HG03064 (cell line): ENCODE data around the gene CDT1.
"Not testable (repeated sequence)": the region's sequence is repeated elsewhere in the genome, so short reads cannot be mapped to it uniquely, and the experiment has no call there.

Experiments used
- ATAC-seq: cut with Tn5 transposase; IDR thresholded peaks from one replicate; pipeline ENCODE4 v1.9.1; 2021; ENCODE audit warnings: low read depth; ENCODE audit not compliant: unreplicated experiment

The CDT1 gene

DNA sequence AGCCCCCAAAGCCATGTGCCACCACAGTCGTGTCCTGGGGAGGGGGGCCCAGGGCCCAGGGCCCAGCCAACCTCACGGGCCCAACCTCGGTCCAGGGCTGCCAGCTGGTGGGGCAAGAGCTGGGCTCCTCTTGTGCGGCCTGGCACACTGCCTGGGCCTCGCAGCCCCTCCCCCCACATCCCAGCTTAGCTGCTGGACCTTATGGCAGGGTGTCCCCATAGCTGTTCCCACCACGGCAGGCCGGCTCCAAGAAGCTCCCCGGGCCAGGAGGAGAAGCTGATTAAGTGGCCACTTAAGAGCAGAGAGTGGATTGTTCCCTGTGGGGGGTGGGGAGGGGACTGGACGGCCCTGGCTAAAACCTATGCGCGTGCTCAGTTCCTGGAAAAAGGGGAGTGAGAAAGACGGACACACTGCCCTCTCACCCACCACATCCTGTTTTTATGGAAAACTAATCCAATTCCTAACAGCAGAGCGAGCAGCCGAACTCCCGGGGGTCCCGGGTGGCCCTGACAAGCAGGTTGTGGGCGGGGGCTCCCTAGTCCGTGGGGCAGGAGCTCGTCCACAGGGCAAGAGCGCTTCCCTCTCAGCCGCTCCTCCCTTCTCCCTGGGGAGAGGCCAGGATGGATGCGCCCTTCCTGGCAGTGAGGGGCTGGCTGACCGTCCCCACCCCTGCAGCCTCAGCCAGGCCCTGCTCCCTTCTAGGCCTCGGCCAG lies 35.4 kb upstream of the CDT1 start:
- no peak for ATAC-seq

DNA sequence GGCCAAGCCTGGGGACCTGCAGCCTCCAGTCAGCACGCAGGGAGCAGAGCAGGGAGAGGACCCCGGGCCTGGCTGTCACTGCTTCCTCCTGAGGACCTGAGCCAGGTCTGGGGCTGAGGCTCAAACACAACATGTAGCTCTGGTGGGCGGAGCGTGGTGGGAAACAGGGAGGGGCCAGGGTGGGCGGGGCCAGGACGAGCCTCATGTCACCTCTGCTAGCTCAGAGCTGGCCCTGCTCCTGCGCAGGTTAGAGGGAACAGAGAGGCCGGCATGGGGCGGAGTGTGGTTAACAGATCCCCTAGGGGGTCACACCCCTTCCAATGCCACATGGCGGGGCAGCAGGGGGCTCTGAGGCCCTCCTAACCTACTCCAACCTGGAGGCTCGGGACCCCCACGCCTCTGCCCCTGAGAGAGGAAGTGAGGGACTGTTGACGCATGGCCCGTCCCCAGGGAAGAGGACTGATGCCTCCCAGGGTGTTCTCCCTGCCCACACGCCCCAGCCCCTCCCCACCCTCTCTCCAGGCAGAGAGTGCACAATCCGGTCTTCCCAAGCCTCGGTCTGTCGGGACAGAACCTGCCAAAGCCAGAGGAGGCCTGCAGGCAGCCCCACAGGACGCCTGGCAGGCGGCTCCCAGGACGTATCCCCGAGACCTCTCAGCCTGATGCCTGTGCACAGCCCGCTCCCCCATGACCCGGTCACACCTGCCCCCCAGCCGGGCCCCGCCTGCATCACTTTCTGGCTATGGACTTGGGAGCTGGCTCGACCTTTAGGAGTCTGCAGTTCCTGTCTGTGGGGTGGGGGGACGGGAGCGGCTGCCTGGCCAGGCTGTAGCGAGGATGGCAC lies 33.8 kb upstream of the CDT1 start:
- ATAC-seq, result no peak

DNA sequence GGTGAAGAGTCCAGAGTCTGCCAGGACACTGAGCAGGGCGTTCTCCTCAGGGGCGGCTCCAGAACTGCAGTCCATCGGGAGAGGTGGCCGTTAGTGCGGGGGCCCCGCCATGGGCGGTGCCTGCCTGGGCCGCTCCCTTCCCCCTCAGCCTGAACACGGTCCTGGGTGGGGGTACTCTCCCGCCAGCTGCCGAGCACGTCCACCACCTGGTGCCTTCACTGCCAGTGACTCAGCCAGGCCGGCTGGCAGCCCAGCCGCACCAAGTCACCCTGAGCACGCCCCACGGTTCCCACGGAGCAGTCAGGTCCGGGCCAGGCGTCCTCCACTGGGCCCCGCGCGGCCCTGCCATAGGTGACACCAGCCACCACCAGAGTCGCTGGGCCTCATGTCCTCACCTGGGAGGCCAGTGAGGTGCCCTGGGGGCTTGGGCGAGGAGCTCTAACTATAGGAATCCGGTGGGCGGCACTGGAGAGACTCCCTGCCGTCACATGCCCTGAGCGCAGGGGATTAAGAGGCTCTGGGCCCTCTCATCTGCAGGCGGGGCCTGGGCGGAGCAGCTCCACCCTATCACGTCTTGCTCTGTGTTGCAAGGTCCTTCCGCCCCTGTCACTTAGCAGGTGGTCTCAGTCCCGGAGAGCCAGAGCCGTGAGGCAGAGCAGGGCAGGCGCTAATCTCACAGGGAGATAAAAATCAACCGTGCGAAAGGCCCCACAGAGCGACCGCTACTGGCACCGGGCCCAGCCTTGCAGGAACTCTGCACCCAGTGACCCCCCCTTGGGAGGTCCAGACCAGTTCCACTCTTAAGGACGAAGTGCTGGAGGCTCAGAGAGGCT lies 32.9 kb upstream of the CDT1 start:
- ATAC-seq, result no peak

DNA sequence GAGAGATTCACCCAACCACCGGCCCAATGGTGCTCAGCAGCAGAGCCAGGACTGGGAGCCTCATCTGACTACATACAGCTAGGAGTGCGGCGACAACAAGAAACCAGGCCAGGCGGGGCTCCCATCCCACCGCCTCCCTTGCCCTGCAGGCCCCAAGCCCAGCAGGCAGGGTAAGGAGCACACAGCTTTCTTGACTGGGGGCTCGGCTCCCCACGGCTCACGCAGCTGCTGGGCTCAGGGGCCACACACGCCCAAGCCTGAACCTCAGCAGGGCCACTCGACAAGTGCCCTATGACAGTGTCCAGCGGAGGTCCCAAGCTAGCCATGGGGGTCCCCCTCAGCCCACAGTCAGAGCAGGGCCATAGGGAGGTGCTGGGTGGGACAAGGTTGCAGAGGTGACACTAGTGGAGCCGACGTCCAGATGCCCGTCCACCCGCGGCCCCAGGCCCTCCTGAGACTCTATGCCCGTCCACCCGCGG lies 32.3 kb upstream of the CDT1 start:
- ATAC-seq, result no peak

DNA sequence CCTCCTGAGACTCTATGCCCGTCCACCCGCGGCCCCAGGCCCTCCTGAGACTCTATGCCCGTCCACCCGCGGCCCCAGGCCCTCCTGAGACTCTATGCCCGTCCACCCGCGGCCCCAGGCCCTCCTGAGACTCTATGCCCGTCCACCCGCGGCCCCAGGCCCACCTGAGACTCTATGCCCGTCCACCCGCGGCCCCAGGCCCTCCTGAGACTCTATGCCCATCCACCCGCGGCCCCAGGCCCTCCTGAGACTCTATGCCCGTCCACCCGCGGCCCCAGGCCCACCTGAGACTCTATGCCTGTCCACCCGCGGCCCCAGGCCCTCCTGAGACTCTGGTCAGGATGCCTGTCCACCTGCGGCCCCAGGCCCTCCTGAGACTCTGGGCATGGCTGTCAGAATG lies 31.8 kb upstream of the CDT1 start:
- ATAC-seq, result not testable (repeated sequence)

DNA sequence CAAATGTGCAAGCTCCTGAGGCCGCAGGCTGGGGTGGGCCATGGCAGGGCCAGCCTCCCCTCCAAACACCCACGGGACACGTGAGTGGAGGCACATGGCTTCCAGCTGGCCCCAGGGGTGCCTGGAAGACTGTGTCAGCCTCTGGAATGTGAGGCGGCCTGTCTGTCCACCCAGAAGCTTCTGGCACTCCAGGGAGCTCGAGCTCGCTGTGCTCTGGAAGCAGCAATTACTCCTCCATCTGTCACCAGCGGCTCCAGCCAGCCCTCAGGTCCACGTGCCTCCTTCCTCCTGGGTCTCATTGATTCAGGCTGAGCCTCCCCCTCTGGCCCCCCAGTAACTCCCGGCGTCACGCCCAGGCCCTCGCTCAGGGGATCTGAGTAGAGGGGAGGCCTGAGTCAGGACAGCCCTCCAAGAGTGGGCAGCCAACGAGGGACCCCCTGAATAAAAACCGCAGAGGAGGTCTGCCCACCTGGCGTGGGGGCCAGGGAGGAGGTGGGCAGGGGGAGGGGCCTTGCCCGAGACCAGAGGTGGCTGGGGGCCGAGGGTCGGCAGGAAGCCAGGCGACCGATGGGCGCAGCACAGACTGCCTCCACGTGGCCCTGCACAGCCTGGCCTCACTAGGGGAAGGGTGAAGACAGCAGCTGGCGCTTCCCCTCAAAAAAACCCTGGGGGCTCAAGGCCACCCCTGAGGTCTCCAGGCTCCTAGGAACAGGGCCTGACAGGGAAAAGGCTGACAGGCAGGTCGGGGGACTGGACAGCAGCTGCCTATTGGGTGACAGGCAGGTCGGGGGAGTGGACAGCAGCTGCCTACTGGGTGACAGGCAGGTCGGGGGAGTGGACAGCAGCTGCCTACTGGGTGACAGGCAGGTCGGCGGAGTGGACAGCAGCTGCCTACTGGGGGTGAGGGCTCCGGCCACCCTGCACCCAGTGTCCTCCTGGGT lies 30.4 kb upstream of the CDT1 start:
- ATAC-seq, result no peak

DNA sequence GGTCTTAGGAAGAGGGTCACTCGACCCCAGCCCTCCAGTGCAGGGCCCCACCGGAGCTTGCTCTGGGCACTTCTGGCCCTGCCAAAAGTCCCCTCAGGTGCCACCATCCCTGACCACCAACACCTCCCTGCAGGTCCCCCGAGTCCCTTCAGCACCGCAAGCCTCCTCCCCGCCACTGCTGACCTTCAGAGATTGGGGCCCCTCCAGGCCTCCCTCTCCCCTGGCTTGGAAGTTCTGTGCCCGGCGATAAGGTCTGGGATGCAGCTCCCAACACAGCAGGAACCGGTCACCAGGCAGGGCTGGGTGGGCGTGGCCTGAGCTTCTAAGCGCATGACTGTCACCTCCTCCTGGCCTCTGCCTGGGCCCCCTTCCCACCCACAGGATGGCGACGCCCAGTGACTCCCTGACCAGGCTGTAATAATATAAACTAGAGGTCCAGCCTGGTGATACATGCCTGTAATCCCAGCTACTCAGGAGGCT lies 29.7 kb upstream of the CDT1 start:
- no peak for ATAC-seq

DNA sequence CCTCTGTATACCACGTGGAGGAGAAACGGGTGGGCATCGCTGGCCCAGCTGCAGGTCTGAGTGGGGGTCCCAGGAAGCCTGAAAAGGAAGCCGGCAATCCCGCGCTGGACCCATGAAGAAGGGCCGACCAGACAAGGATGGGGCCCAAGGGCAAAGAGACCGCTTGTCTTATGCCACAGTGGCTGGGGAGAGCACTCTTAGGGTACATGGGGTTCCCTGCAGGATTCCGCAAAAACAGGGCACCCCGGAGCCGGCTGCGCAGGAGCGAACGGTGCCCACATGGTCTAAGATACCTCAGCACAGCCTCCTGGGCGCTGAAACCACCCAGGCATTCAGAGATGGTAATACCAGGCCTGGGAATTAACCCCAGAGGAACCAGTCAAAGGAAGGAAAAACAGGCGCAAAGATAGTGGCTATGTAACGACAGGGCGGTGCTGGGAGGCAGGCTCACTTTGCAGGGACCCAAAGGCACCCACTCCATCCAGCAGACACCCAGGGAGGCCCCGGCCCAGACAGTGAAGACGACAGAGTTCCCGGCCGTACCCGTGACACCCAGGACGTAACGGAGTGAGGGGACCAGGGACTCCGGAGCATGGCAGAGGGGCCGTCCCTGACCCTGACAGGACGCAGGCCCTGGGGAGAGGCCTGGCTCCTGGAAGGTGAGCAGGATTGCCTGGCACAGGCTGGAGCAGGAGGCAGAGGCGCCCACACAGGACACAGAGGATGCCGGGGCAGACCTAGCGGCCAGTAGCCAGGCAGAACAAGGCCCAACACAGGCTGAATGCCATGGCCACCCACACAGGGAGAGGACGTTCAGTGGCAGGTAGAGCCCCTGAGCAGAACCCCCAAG lies 28.8 kb upstream of the CDT1 start:
- no peak for ATAC-seq

DNA sequence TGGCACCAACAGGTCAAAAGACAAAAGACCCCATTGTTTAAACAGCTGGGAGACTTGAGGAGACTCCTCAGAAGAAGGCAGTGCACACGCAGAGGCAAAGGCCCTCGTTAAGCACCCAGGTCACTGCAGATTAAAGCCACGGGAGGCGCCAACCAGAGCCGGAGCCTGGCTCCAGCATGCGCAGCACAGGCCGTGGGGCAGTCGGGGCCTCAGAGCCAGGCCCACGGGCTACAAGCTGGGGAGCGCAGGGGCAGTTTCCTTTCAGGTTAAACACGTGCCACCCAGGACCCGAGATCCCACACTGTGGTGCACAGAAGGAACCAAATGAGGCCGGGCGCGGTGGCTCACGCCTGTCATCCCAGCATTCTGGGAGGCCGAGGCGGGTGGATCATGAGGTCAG lies 27.8 kb upstream of the CDT1 start:
- ATAC-seq, result no peak

DNA sequence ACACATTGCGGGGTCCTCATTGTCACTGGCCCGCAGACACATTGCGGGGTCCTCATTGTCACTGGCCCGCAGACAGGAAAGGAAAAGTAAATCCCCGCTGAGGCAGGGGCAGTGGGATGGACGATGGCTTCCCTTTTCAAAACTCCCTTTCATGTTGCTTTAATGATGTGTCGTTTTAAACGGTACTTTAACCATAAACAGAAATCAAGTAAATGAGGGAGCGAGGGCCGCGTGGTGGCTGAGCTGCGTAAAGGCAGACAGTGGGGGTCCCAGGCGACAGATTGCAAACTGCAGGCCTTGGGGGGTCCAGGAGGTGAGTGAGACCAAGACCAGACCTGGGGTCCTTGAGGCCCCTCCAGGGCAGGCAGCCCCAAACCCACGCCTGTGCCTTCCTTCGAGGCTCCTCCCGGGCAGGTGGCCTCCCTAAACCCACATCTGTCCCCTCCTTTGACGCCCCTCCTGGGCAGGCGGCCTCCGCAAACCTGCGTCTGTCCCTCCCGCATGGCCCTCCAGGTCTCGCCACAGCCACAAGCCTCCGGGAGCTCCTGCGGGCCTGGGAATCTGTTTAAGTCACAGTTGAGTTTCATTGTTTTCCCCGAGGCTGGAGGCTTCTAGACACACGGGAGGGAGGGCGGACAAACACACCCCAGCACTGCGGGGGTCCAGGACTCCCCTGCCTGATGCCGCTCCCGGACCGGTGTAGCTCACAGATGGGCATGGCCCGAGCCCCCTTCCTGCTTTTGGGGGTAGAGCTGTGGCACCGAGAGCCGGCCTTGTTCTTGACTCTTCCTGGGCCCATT lies 25.9 kb upstream of the CDT1 start:
- ATAC-seq, result no peak

DNA sequence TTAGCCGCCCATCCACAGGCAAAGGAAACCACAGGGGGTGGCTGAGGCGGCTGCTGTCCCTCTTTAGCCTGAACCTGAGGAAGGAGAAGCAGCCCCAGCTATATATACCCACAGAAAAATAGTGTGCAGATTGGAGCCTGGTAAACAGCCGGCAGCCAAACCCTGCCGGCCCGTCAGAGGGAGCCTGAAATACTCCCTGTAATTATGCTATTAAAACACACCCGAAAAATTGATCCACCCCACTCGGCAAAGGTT lies 25.4 kb upstream of the CDT1 start:
- no peak for ATAC-seq

DNA sequence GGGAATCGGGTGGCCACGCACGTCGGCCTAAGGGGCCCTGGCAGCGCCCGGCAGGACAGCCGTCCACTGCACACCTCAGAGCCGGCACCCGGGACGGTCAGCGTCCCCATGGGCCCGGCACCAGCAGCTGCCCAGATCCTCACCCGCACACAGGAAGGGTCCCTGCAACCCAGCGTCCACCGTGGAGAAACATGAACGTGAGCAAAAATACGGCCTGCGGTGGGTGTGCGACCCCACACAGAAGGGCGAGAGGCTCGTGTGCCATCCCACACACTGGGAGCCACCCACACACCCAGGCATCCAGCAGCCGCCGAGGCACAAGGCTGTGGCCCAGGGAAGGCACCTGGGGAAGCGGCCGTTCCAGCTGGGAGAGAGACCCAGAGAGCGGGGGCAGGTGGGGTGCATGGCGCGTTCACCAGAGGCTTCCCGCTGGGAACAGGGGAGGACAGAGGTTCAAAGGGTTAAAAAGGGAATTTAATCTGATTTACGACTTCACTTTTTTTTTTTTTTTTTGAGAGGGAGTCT lies 25.0 kb upstream of the CDT1 start:
- no peak for ATAC-seq

DNA sequence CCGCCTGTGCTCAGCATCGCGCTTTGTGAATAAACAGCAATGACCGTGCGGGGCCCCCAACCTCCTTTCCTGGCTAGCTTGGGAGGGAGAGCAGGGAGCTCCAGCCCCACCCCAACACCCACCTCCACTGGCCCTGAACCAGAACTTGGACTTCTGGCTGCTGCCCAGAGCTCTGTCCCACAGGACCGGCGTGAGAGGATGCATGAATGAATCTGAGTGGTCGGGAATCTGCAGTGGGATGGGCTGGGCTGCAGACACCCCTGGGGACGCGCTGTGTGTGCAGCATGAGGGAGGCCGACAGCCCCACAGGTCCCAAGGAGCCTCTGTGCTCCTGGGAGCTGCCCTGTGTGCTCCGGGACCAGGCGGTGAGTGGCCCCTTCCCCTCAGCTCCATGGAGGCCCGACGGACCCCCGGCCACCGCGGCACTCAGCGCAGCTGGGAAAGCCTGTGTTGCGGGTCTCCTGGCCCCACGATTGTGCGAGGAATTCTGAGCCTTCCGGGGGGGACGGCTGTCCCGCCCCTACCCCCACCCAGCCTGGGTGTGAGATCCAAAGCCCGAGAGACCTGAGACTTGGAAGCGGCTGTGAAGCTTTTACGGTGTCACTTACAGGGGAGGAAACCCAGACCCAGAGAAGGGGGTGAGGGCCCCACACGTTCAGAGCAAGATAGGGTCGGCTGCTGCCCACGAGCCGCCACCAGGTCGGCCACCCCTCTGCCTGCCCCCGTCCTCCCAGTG lies 24.0 kb upstream of the CDT1 start:
- no peak for ATAC-seq

DNA sequence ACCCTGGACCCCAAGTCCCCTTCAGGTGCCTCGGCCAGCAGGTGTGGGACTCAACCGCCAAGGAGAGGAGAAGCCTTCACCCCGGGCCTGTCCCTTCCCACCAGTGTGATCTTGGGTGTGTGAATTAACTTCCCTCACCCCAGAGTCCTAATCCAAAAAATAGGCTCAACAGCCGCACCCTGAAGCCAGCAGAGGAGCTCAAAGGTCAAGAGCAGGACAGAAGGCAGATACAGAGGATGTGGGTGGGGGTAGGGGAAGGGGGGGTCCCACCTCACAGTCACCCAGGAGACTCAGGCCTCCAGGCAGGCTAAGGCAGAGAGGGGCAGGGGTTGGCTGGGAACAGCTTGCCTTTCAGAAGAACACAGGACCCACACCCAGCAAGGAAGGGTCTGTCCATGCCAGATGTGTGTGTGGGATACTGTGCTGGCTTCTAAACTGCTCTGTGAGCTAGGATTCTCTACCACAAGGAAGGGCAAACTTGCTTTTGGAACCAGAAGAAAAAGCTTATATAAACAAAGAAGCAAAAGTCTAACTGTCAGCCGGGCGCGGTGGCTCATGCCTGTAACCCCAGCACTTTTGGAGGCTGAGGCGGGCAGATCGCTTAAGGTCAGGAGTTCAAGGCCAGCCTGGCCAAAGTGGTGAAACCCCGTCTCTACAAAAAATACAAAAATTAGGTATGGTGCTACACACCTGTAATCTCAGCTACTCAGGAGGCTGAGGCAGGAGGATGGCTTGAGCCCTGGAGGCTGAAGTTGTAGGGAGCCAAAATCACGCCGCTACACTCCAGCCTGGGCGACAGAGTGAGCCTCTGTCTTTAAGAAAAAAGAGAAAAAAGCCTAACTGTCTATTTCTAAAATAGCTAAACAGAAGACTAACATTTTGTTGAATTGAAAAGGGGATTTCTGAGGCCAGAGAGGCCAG lies 23.2 kb upstream of the CDT1 start:
- ATAC-seq, result no peak

DNA sequence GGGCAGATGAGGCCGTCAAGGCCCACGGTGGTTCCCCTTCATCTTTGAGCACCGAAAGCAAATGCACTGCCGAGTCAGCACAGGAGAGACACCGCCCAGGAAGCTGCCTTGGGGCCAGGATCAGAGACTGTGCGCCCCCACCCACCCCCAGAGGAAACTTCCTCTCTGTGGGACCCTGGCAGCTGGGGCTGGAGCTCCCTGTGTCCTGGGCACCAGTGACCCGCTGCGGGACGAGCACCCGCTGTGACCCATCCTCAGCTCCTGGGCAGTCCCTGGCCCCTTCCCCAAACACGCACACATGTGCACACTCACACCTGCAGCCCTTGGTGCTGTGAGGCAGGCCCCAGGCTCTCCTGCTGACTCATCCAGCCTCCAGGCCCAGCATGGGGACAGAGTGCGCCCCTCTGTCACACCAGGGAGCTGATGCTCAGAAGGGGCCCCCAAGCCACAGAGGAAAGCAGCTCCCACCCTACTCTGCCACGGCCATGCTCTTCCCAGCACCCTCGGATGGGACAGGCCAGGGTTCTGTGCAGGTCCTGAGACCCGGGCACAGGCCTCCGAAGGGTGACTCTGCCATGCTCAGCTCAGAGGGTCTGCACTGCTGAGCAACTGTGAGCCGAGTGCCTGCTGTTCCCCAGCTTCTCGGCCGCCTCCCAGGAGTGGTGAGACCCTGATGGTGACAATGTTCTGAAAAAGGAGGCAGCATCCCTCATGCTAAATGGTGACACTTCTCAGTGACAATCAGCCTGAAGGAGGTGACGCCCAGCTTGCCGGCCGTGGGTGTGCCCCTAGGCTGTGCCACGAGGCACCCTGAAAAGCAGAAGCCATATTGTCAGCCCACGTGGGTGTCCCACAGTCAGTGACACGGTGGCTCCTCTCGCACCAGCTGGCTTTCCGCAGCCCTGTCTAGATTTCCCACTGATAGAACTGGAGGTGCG lies 22.2 kb upstream of the CDT1 start:
- no peak for ATAC-seq
